Activated CD8-positive, alpha-beta T cell treated with anti-CD3 and anti-CD28 coated beads for 36 hours (primary cell): ENCODE data around the gene SMIM29. TPM values are rescaled to one million over a fixed set of nuclear protein-coding genes. Genes with fewer than 3 reads are reported as not detected.
A peak's percentile ranks its signal among the peaks of the same experiment; 100 is the strongest.
"Not testable (repeated sequence)": the region's sequence is repeated elsewhere in the genome, so short reads cannot be mapped to it uniquely, and the experiment has no call there.

ENCODE experiments used
- ATAC-seq: fragments of 200-7000 bp; cut with Tn5 transposase; one replicate; pipeline ENCODE4 v1.10.0; 2021; ENCODE audit warnings: mild to moderate bottlenecking, moderate library complexity
- CTCF ChIA-PET: fragments of 350-600 bp; sonication (Branson Sonifier 250); formaldehyde crosslinking; loops from one replicate; lab custom pipeline; 2021; ENCODE audit warnings: antibody characterized with exemption; lab: Charles Lee
- POLR2A ChIA-PET: fragments of 350-600 bp; sonication (Branson Sonifier 250); formaldehyde crosslinking; loops from one replicate; lab custom pipeline; 2021; ENCODE audit warnings: antibody characterized with exemption; lab: Charles Lee
- DNase-seq: peaks from one replicate; pipeline ENCODE4 v3.0.0-alpha.2; 2020
- H3K27ac Mint-ChIP-seq: one replicate; pipeline ENCODE4 v1.8.0; 2021; ENCODE audit warnings: mild to moderate bottlenecking, mixed read lengths
- H3K27me3 Mint-ChIP-seq: one replicate; pipeline ENCODE4 v1.8.0; 2021; ENCODE audit warnings: mixed read lengths
- H3K36me3 Mint-ChIP-seq: one replicate; pipeline ENCODE4 v1.8.0; 2021; ENCODE audit warnings: low read depth, mixed read lengths
- H3K4me1 Mint-ChIP-seq: one replicate; pipeline ENCODE4 v1.8.0; 2021; ENCODE audit warnings: low read depth, mixed read lengths
- H3K4me3 Mint-ChIP-seq: one replicate; pipeline ENCODE4 v1.8.0; 2021; ENCODE audit warnings: mild to moderate bottlenecking, moderate library complexity, mixed read lengths
- H3K9me3 Mint-ChIP-seq: one replicate; pipeline ENCODE4 v1.8.0; 2021; ENCODE audit warnings: mixed read lengths
- intact Hi-C: fragments of 100-400 bp; cut with micrococcal nuclease; formaldehyde crosslinking; loops from one replicate; pipeline ENCODE4 v1.10.0; 2022
- total RNA-seq, 2 experiments: library from RNA; stranded (reverse); gene quantifications; one replicate each; pipeline ENCODE4 v1.2.3, GENCODE V29; 2021
- TF ChIP-seq, protein P1 (sequence below): fragments of 200-600 bp; IDR thresholded peaks from one replicate; pipeline ENCODE4 v1.8.0; 2022; ENCODE audit warnings: antibody characterized with exemption, mild to moderate bottlenecking

The SMIM29 gene
- total RNA-seq, 2 experiments from 2014 or later = 13.3 to 16.4 TPM

- no peak for ATAC-seq
- Mint-ChIP-seq H3K4me3 (no peak overlapping the region), H3K9me3 (no peaks in the 10 kb centered on the region), H3K27me3 (no peaks in the 10 kb centered on the region), H3K4me1 (peaks cover 65% of the 10 kb centered on the region), H3K36me3 (peaks cover 41% of the 10 kb centered on the region), H3K27ac (peak overlapping the region; percentile 97)
- TF ChIP-seq, protein P1, sequence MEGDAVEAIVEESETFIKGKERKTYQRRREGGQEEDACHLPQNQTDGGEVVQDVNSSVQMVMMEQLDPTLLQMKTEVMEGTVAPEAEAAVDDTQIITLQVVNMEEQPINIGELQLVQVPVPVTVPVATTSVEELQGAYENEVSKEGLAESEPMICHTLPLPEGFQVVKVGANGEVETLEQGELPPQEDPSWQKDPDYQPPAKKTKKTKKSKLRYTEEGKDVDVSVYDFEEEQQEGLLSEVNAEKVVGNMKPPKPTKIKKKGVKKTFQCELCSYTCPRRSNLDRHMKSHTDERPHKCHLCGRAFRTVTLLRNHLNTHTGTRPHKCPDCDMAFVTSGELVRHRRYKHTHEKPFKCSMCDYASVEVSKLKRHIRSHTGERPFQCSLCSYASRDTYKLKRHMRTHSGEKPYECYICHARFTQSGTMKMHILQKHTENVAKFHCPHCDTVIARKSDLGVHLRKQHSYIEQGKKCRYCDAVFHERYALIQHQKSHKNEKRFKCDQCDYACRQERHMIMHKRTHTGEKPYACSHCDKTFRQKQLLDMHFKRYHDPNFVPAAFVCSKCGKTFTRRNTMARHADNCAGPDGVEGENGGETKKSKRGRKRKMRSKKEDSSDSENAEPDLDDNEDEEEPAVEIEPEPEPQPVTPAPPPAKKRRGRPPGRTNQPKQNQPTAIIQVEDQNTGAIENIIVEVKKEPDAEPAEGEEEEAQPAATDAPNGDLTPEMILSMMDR = no peak
- intact Hi-C loops = loop anchor here (5.0 kb wide), 1 partner anchor 361 kb away; no protein-coding TSS in a partner anchor
- CTCF ChIA-PET = interaction anchor here (1.0 to 2.1 kb wide), 4 partner anchors 9 to 168 kb away, joined by 3 to 5 read pairs (median 4); partner anchors contain the start of gene HMGA1
- POLR2A ChIA-PET = interaction anchor here (0.6 to 5.7 kb wide), 9 partner anchors 9 to 179 kb away, joined by 3 to 33 read pairs (median 5); partner anchors contain the start of genes HMGA1, NUDT3 and RPS10
- no peak for DNase-seq
Observed at GRCh38 chr6:34246249-34246562, 2.6 kb downstream of the SMIM29 start.

GRCh38 chr6:34245761-34246140 lies 3.1 kb downstream of the SMIM29 start:
- not testable (repeated sequence) for ATAC-seq, DNase-seq, H3K9me3 Mint-ChIP-seq, H3K4me3 Mint-ChIP-seq, H3K27me3 Mint-ChIP-seq
- peak overlapping the region; percentile 97 for H3K27ac Mint-ChIP-seq
- CTCF ChIA-PET = interaction anchor here (1.0 to 2.1 kb wide), 4 partner anchors 9 to 169 kb away, joined by 3 to 5 read pairs (median 4); partner anchors contain the start of gene HMGA1
- intact Hi-C loops = loop anchor here (5.0 kb wide), 1 partner anchor 362 kb away; no protein-coding TSS in a partner anchor
- peaks cover 46% of the 10 kb centered on the region for H3K36me3 Mint-ChIP-seq
- peaks cover 69% of the 10 kb centered on the region for H3K4me1 Mint-ChIP-seq
- POLR2A ChIA-PET = interaction anchor here (0.6 to 5.7 kb wide), 9 partner anchors 9 to 179 kb away, joined by 3 to 33 read pairs (median 12); partner anchors contain the start of genes HMGA1, NUDT3 and RPS10

- not testable (repeated sequence) for ATAC-seq, H3K9me3 Mint-ChIP-seq, H3K4me3 Mint-ChIP-seq, DNase-seq, H3K27me3 Mint-ChIP-seq
- intact Hi-C loops = loop anchor here (5.0 kb wide), 1 partner anchor 362 kb away; no protein-coding TSS in a partner anchor
- Mint-ChIP-seq H3K4me1 (peaks cover 75% of the 10 kb centered on the region), H3K36me3 (peaks cover 51% of the 10 kb centered on the region), H3K27ac (peak overlapping the region; percentile 97)
- POLR2A ChIA-PET = interaction anchor here (0.7 to 5.7 kb wide), 5 partner anchors 8 to 180 kb away, joined by 3 to 33 read pairs (median 13); partner anchors contain the start of genes HMGA1 and RPS10
- CTCF ChIA-PET = interaction anchor here (1.1 to 1.8 kb wide), 2 partner anchors 50 to 169 kb away, joined by 3 to 6 read pairs; no protein-coding TSS in a partner anchor
Observed at GRCh38 chr6:34245032-34245760, 3.6 kb downstream of the SMIM29 start.

GRCh38 chr6:34243901-34244884 lies 4.6 kb downstream of the SMIM29 start:
- peaks cover 59% of the 10 kb centered on the region for H3K36me3 Mint-ChIP-seq
- peak; percentile 20 for ATAC-seq
- DNase-seq = peak; percentile 82
- POLR2A ChIA-PET = interaction anchor here (0.5 to 3.0 kb wide), 7 partner anchors 12 to 564 kb away, joined by 3 to 13 read pairs (median 4); no protein-coding TSS in a partner anchor
- intact Hi-C loops = no loop called here
- H3K4me1 Mint-ChIP-seq = peaks cover 85% of the 10 kb centered on the region
- H3K27ac Mint-ChIP-seq = peak overlapping the region; percentile 97
- peak overlapping the region; percentile 17 for H3K4me3 Mint-ChIP-seq
- TF ChIP-seq, protein P1 = no peak
- CTCF ChIA-PET = interaction anchor here (1.8 kb wide), 1 partner anchor 49 kb away, joined by 6 read pairs; no protein-coding TSS in a partner anchor
- no peaks in the 10 kb centered on the region for H3K9me3 Mint-ChIP-seq
- no peaks in the 10 kb centered on the region for H3K27me3 Mint-ChIP-seq

DNA sequence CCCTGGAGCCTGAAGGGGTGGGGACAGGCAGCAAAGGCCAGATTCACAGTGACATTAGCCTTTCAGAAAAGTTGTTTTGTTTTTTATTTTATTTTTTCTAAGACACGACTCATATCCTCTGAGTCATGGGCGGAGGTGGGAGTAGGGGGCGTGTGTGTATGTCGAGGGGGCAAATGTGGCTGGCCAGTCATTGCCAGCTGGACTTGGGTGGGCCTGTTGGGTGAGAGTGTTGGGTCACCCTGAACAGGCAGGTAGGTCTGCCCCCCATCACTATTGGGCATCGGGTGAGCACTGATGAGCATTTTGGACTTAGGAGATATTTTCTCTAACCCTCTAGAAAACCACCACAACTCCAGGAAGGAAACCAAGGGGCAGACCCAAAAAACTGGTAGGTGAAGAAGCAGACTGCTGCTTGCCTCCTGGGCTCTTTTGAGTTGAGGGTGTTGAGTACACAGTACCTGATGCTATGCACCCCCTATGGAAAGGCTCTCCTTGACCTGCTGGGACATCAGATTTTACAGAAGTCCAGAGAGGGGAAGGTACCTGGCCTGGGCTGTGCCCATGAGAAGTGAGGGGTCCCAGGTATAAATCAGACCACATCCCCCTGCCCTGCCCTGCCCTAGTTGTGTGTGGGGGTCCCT lies 5.6 kb downstream of the SMIM29 start:
- Mint-ChIP-seq H3K27me3 (no peaks in the 10 kb centered on the region), H3K4me3 (peak overlapping the region; percentile 21), H3K9me3 (no peaks in the 10 kb centered on the region), H3K27ac (peak overlapping the region; percentile 97), H3K4me1 (peaks cover 86% of the 10 kb centered on the region), H3K36me3 (peaks cover 67% of the 10 kb centered on the region)
- POLR2A ChIA-PET = interaction anchor here (1.3 to 3.0 kb wide), 3 partner anchors 47 to 183 kb away, joined by 3 to 13 read pairs (median 9); partner anchors contain the start of gene RPS10
- TF ChIP-seq, protein P1 = no peak
- intact Hi-C loops = no loop called here
- CTCF ChIA-PET = interaction anchor here (1.8 kb wide), 1 partner anchor 48 kb away, joined by 6 read pairs; no protein-coding TSS in a partner anchor
- ATAC-seq (peak; percentile 3), DNase-seq (peak; percentile 59)
